Neural progenitor cell (in vitro differentiated cells): ENCODE results near the gene SMYD3. TPM values are rescaled to one million over a fixed set of nuclear protein-coding genes. Genes with fewer than 3 reads are reported as not detected.

Experiments used
- DNase-seq: peaks from one replicate; pipeline ENCODE4 v3.0.0-alpha.2; 2016; ENCODE audit warnings: low spot score
- H2AFZ ChIP-seq: fragments of 200-600 bp; sonication (generic); replicated peaks from 2 replicates; pipeline ENCODE4 v1.6.1; 2016; ENCODE audit warnings: antibody characterized with exemption
- H3F3A ChIP-seq: fragments of 200-600 bp; sonication (generic); 2 replicates; pipeline ENCODE4 v1.6.1; 2016; ENCODE audit warnings: antibody characterized with exemption, low read depth
- H3K27ac ChIP-seq: fragments of 200-600 bp; sonication (generic); 2 replicates; pipeline ENCODE4 v1.5.1; 2016; ENCODE audit warnings: mild to moderate bottlenecking
- H3K27me3 ChIP-seq: fragments of 200-600 bp; sonication (generic); 2 replicates; pipeline ENCODE4 v1.6.1; 2016; ENCODE audit warnings: mild to moderate bottlenecking, moderate library complexity
- H3K36me3 ChIP-seq: fragments of 200-600 bp; sonication (generic); 2 replicates; pipeline ENCODE4 v1.5.1; 2016
- H3K4me1 ChIP-seq: fragments of 200-600 bp; sonication (generic); 2 replicates; pipeline ENCODE4 v1.6.1; 2016; ENCODE audit warnings: mixed run types
- H3K4me2 ChIP-seq: fragments of 200-600 bp; sonication (generic); 2 replicates; pipeline ENCODE4 v1.6.1; 2016
- H3K4me3 ChIP-seq: fragments of 200-600 bp; sonication (generic); 2 replicates; pipeline ENCODE4 v1.5.1; 2016
- H3K79me2 ChIP-seq: fragments of 200-600 bp; sonication (generic); 2 replicates; pipeline ENCODE4 v1.6.1; 2016; ENCODE audit warnings: low read depth
- H3K9ac ChIP-seq: fragments of 200-600 bp; sonication (generic); 2 replicates; pipeline ENCODE4 v1.6.1; 2016
- H3K9me3 ChIP-seq: fragments of 200-600 bp; sonication (generic); 2 replicates; pipeline ENCODE4 v1.5.1; 2016; ENCODE audit warnings: low read depth
- H4K20me1 ChIP-seq: fragments of 200-600 bp; sonication (generic); 2 replicates; pipeline ENCODE4 v1.6.1; 2016; ENCODE audit warnings: low read depth
- H3K27ac Mint-ChIP-seq: 3 replicates; pipeline ENCODE4 v1.8.0; 2021; ENCODE audit warnings: mixed read lengths
- H3K27me3 Mint-ChIP-seq: 2 replicates; pipeline ENCODE4 v1.8.0; 2022; ENCODE audit warnings: low read depth, mild to moderate bottlenecking, inconsistent platforms, moderate library complexity, mixed read lengths; ENCODE audit not compliant: insufficient read depth
- H3K36me3 Mint-ChIP-seq: 3 replicates; pipeline ENCODE4 v1.8.0; 2021; ENCODE audit warnings: mixed read lengths
- H3K4me1 Mint-ChIP-seq: 3 replicates; pipeline ENCODE4 v1.8.0; 2021; ENCODE audit warnings: mixed read lengths
- H3K4me3 Mint-ChIP-seq: 3 replicates; pipeline ENCODE4 v1.8.0; 2021; ENCODE audit warnings: mild to moderate bottlenecking, moderate library complexity, mixed read lengths
- H3K9me3 Mint-ChIP-seq: 3 replicates; pipeline ENCODE4 v1.8.0; 2020; ENCODE audit warnings: mixed read lengths
- EZH2 ChIP-seq: fragments of 200-600 bp; sonication (generic); IDR thresholded peaks from 2 replicates; pipeline ENCODE4 v1.6.1; 2017; ENCODE audit warnings: antibody characterized with exemption, mild to moderate bottlenecking, moderate library complexity
- EZH2phosphoT487 ChIP-seq: fragments of 200-600 bp; sonication (generic); IDR thresholded peaks from 2 replicates; pipeline ENCODE4 v1.6.1; 2017; ENCODE audit warnings: antibody characterized with exemption
- total RNA-seq: library from RNA; depleted of rRNA; stranded (reverse); fragments of >200 nt; gene quantifications from 2 replicates; pipeline ENCODE4 v1.2.3, GENCODE V29; 2015; ENCODE audit warnings: low replicate concordance
- TF ChIP-seq, protein P1 (sequence below): fragments of 200-600 bp; sonication (generic); IDR thresholded peaks from 2 replicates; pipeline ENCODE4 v1.5.1; 2017; ENCODE audit warnings: antibody characterized with exemption, mild to moderate bottlenecking

The SMYD3 gene
- total RNA-seq, 1 donor from 2014 or later: 43.2 TPM

DNA sequence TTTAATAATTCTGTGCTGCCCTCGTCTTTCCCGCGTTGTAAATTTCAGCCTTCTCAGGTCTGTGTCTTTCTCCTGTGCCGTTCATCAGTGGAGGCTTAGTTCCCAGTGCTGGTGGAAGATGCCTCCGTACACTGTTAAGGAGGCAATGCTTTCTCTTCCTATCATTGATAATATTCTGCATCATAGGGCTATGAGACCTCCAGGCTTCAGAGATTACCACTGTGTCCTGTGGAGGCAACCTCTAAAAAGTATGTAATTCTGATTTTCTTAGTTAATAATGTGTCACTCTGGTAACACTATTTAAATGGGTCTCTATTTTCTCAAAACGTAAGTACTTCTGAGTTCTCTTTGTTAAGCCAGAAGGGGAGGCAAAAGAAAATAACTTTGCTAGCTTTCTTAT is 538.3 kb downstream of the SMYD3 start:
- Histone ChIP-seq H3K9ac (no peak overlapping the region), H3K4me1 (no peaks in the 10 kb centered on the region), H4K20me1 (no peaks in the 10 kb centered on the region), H3K79me2 (no peaks in the 10 kb centered on the region), H3K4me2 (no peak overlapping the region), H2AFZ (no peak overlapping the region), H3K27me3 (no peaks in the 10 kb centered on the region), H3K27ac (no peak overlapping the region), H3K36me3 (no peaks in the 10 kb centered on the region), H3F3A (no peaks in the 10 kb centered on the region), H3K4me3 (no peak overlapping the region), H3K9me3 (no peaks in the 10 kb centered on the region)
- Mint-ChIP-seq H3K9me3 (no peaks in the 10 kb centered on the region), H3K36me3 (no peaks in the 10 kb centered on the region), H3K27me3 (no peaks in the 10 kb centered on the region), H3K4me3 (no peak overlapping the region), H3K27ac (no peak overlapping the region), H3K4me1 (no peaks in the 10 kb centered on the region)
- DNase-seq: no peak
- TF ChIP-seq, protein P1, sequence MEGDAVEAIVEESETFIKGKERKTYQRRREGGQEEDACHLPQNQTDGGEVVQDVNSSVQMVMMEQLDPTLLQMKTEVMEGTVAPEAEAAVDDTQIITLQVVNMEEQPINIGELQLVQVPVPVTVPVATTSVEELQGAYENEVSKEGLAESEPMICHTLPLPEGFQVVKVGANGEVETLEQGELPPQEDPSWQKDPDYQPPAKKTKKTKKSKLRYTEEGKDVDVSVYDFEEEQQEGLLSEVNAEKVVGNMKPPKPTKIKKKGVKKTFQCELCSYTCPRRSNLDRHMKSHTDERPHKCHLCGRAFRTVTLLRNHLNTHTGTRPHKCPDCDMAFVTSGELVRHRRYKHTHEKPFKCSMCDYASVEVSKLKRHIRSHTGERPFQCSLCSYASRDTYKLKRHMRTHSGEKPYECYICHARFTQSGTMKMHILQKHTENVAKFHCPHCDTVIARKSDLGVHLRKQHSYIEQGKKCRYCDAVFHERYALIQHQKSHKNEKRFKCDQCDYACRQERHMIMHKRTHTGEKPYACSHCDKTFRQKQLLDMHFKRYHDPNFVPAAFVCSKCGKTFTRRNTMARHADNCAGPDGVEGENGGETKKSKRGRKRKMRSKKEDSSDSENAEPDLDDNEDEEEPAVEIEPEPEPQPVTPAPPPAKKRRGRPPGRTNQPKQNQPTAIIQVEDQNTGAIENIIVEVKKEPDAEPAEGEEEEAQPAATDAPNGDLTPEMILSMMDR: no peak
- TF ChIP-seq EZH2 (no peak), EZH2phosphoT487 (no peak)

DNA sequence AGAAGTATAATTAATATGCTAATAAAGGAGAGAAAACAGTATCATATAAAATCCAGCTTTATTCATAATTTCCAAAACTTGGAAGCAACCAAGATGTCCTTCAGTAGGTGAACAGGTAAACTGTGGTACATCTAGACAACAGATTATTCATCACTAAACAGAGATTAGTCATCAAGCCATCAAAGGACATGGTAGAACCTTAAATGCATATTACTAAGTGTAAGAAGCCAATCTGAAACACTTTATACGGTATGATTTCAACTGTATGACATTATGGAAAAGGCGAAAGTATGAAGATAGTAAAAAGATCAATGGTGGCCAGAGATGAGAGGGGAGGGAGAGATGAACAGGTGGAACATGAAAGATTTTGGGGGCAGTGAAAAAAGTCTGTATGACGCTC is 541.7 kb downstream of the SMYD3 start:
- no peaks in the 10 kb centered on the region for H3K9me3 ChIP-seq
- Mint-ChIP-seq H3K27ac (no peak overlapping the region), H3K4me3 (no peak overlapping the region), H3K4me1 (no peaks in the 10 kb centered on the region), H3K27me3 (no peaks in the 10 kb centered on the region), H3K9me3 (no peaks in the 10 kb centered on the region), H3K36me3 (no peaks in the 10 kb centered on the region)
- H3K9ac ChIP-seq: no peak overlapping the region
- H4K20me1 ChIP-seq: no peaks in the 10 kb centered on the region
- no peaks in the 10 kb centered on the region for H3K27me3 ChIP-seq
- no peaks in the 10 kb centered on the region for H3K36me3 ChIP-seq
- no peak for DNase-seq
- no peak overlapping the region for H3K27ac ChIP-seq
- no peaks in the 10 kb centered on the region for H3F3A ChIP-seq
- no peaks in the 10 kb centered on the region for H3K4me1 ChIP-seq
- H3K4me3 ChIP-seq: no peak overlapping the region
- TF ChIP-seq EZH2 (no peak), EZH2phosphoT487 (no peak)
- TF ChIP-seq, protein P1: no peak
- no peak overlapping the region for H2AFZ ChIP-seq
- no peak overlapping the region for H3K4me2 ChIP-seq
- no peaks in the 10 kb centered on the region for H3K79me2 ChIP-seq

DNA sequence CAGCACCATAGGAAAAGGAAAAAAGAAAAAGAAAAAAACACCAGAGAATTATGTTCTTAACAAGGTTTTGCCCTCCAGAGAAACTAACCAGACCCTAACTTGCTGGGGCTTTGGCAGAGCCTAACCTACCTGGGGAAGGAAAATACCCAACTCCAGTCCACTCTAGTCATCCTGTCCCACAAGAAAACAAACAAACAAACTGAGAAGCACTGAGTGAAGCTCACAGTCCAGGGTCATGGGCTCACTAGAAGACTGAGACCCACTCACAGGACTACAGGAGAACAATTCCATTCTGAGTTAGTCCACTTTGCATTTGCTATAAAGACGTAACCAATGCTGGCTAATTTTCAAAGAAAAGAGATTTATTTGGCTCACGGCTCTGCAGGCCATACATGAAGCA is 543.4 kb downstream of the SMYD3 start:
- TF ChIP-seq, protein P1: no peak
- no peak for TF ChIP-seq EZH2phosphoT487
- TF ChIP-seq EZH2: no peak
- Mint-ChIP-seq H3K36me3 (no peaks in the 10 kb centered on the region), H3K27me3 (no peaks in the 10 kb centered on the region), H3K4me1 (no peaks in the 10 kb centered on the region), H3K27ac (peak overlapping the region; percentile 36), H3K9me3 (no peaks in the 10 kb centered on the region), H3K4me3 (no peak overlapping the region)
- Histone ChIP-seq H3K79me2 (no peaks in the 10 kb centered on the region), H3K9me3 (no peaks in the 10 kb centered on the region), H3K4me3 (no peak overlapping the region), H3K27ac (no peak overlapping the region), H3K27me3 (no peaks in the 10 kb centered on the region), H3K9ac (no peak overlapping the region), H4K20me1 (no peaks in the 10 kb centered on the region), H3K4me2 (no peak overlapping the region), H3K36me3 (no peaks in the 10 kb centered on the region), H3K4me1 (no peaks in the 10 kb centered on the region), H3F3A (no peaks in the 10 kb centered on the region), H2AFZ (no peak overlapping the region)
- DNase-seq: no peak

DNA sequence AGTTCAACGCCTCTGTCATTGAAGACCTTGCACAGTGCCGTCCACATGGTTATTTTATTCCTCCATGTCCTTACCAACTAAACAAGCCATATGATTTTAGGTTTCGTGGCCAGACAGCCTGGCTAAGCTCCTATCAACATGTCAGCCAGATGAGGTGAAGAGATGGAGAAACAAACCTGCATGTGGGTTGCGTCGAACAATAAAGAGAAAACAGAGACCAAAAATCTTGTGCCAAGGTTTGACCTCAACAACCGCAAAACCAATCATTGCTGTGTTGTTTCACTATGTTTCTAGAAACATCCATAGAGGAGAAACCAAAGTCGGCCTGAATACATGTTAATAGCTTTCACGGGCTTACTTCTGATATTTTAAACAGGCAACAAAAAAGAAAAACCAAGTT is 544.6 kb downstream of the SMYD3 start:
- Mint-ChIP-seq H3K36me3 (no peaks in the 10 kb centered on the region), H3K27me3 (no peaks in the 10 kb centered on the region), H3K27ac (no peak overlapping the region), H3K9me3 (no peaks in the 10 kb centered on the region), H3K4me3 (no peak overlapping the region), H3K4me1 (no peaks in the 10 kb centered on the region)
- no peak for DNase-seq
- no peak overlapping the region for H2AFZ ChIP-seq
- H3K36me3 ChIP-seq: no peaks in the 10 kb centered on the region
- no peak overlapping the region for H3K9ac ChIP-seq
- no peaks in the 10 kb centered on the region for H3K9me3 ChIP-seq
- H3F3A ChIP-seq: no peaks in the 10 kb centered on the region
- H3K4me1 ChIP-seq: no peaks in the 10 kb centered on the region
- H3K27me3 ChIP-seq: no peaks in the 10 kb centered on the region
- TF ChIP-seq EZH2: no peak
- no peak overlapping the region for H3K4me3 ChIP-seq
- H3K79me2 ChIP-seq: no peaks in the 10 kb centered on the region
- H4K20me1 ChIP-seq: no peaks in the 10 kb centered on the region
- no peak overlapping the region for H3K27ac ChIP-seq
- H3K4me2 ChIP-seq: no peak overlapping the region
